ENCODE data around the gene JAK3. TPM values are rescaled to one million over a fixed set of nuclear protein-coding genes. Genes with fewer than 3 reads are reported as not detected.

JAK3 gene
- total RNA-seq, 1 experiment from 2014 or later = 3.3 TPM

DNA sequence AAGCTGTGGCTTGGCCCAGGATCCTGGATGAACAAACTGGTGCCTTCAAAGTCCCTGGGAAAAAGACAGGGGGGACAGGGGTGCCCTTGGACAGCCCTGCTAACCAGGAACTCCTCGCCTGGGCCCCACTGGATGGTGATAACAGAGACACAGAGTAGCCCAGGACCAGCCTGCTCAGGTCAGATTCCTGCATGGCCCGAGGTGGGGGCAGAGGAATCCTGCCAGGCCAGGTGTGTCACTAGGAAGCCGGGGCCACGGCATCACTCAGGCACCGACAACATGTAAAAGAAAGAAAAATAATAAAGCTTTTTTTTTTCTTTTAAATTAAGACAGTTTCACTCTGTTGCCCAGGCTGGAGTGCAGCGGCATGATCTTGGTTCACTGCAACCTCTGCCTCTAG, 6.3 kb upstream of the JAK3 start:
- H3K56ac ChIP-seq (ENCODE audit: insufficient read length, low read depth, low read length) = no peak overlapping the region
- Mint-ChIP-seq H3K4me1 (peaks cover 7 to 8% of the 10 kb centered on the region in 2 experiments), H3K27ac (no peak overlapping the region), H3K36me3 (ENCODE audit: insufficient read depth in 1 of 3, low read depth in 3 of 3) (no peaks in the 10 kb centered on the region), H3K4me3 (no peak overlapping the region), H3K27me3 (ENCODE audit: low read depth) (peaks cover 16% of the 10 kb centered on the region), H3K9me3 (peaks cover 2 to 5% of the 10 kb centered on the region in 2 experiments; a peak in 3 of 5 replicates)
- H3K79me2 ChIP-seq (ENCODE audit: insufficient read depth, low read length) = no peaks in the 10 kb centered on the region
- H2BK15ac ChIP-seq (ENCODE audit: low read depth, low read length) = no peak overlapping the region
- H3K9me3 ChIP-seq (ENCODE audit: control insufficient read depth, low read depth, low read length) = no peaks in the 10 kb centered on the region
- H3T11ph ChIP-seq (ENCODE audit: low read length) = no peak overlapping the region
- H4K91ac ChIP-seq (ENCODE audit: insufficient read length, low read depth, low read length) = no peak overlapping the region
- no peak overlapping the region for H3K4ac ChIP-seq (ENCODE audit: low read depth, low read length)
- TF ChIP-seq, protein P1, sequence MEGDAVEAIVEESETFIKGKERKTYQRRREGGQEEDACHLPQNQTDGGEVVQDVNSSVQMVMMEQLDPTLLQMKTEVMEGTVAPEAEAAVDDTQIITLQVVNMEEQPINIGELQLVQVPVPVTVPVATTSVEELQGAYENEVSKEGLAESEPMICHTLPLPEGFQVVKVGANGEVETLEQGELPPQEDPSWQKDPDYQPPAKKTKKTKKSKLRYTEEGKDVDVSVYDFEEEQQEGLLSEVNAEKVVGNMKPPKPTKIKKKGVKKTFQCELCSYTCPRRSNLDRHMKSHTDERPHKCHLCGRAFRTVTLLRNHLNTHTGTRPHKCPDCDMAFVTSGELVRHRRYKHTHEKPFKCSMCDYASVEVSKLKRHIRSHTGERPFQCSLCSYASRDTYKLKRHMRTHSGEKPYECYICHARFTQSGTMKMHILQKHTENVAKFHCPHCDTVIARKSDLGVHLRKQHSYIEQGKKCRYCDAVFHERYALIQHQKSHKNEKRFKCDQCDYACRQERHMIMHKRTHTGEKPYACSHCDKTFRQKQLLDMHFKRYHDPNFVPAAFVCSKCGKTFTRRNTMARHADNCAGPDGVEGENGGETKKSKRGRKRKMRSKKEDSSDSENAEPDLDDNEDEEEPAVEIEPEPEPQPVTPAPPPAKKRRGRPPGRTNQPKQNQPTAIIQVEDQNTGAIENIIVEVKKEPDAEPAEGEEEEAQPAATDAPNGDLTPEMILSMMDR (conservative IDR thresholded peaks at IDR 0.05) = no peak
- H3K4me1 ChIP-seq (ENCODE audit: insufficient read depth, low read length) = no peaks in the 10 kb centered on the region
- no peak overlapping the region for H2BK12ac ChIP-seq (ENCODE audit: insufficient read length, low read depth, low read length)
- no peaks in the 10 kb centered on the region for H3K79me1 ChIP-seq (ENCODE audit: insufficient read depth, low read depth, low read length, poor library complexity, severe bottlenecking)
- H2BK120ac ChIP-seq (ENCODE audit: low read depth, low read length, poor library complexity, severe bottlenecking) = no peak overlapping the region
- H3K4me2 ChIP-seq (ENCODE audit: insufficient read depth, insufficient read length, low read length) = no peak overlapping the region
- no peak overlapping the region for H2AFZ ChIP-seq (ENCODE audit: low read length)
- no peak overlapping the region for H2BK20ac ChIP-seq (ENCODE audit: low read depth, low read length, poor library complexity, severe bottlenecking)
- no CpG with 5 or more reads among the region's 6 CpGs for WGBS (ENCODE audit: extremely low coverage, insufficient read length, low lambda C conversion rate)
- no peak overlapping the region for H4K8ac ChIP-seq (replicated peaks; ENCODE audit: insufficient read length, low read depth, low read length)
- H4K5ac ChIP-seq (ENCODE audit: insufficient read length, low read depth, low read length) = no peak overlapping the region
- H2AK5ac ChIP-seq (ENCODE audit: insufficient read length, low read length) = no peak overlapping the region
- H3K23ac ChIP-seq (ENCODE audit: insufficient read length, low read depth, low read length) = no peak overlapping the region
- no peak overlapping the region for H3K27ac ChIP-seq (ENCODE audit: insufficient read length, low read depth, low read length)
- no peaks in the 10 kb centered on the region for H4K20me1 ChIP-seq (ENCODE audit: control insufficient read depth, insufficient read depth, insufficient read length)
- DNase-seq = no peak
- H2BK5ac ChIP-seq (ENCODE audit: insufficient read length, low read length) = no peak overlapping the region
- no peaks in the 10 kb centered on the region for H3K23me2 ChIP-seq (ENCODE audit: insufficient read length, low read depth, low read length, poor library complexity, severe bottlenecking)
- H3K9ac ChIP-seq (ENCODE audit: extremely low read depth, insufficient read length, low read length) = no peak overlapping the region
- H3K18ac ChIP-seq (ENCODE audit: insufficient read length, low read depth, low read length) = no peak overlapping the region
- H3K14ac ChIP-seq (ENCODE audit: insufficient read depth, low read length) = no peak overlapping the region
- no peaks in the 10 kb centered on the region for H3K27me3 ChIP-seq (ENCODE audit: insufficient read depth, low read length)
